Colonic mucosa (tissue), 4 donors: ENCODE results near the gene SLC35F1. TPM values are rescaled to one million over a fixed set of nuclear protein-coding genes. Genes with fewer than 3 reads are reported as not detected.

Experiments used
- DNase-seq: peaks from one replicate; pipeline ENCODE4 v3.0.0-alpha.2; 2020
- H3K27ac ChIP-seq: fragments of 200-600 bp; one replicate; pipeline ENCODE4 v1.8.0; 2021
- H3K27me3 ChIP-seq: fragments of 200-600 bp; one replicate; pipeline ENCODE4 v1.8.0; 2021
- H3K36me3 ChIP-seq: fragments of 200-600 bp; one replicate; pipeline ENCODE4 v1.8.0; 2021
- H3K4me1 ChIP-seq: fragments of 200-600 bp; one replicate; pipeline ENCODE4 v1.8.0; 2021; ENCODE audit warnings: mild to moderate bottlenecking
- H3K4me3 ChIP-seq: fragments of 200-600 bp; one replicate; pipeline ENCODE4 v1.8.0; 2021
- H3K9ac ChIP-seq, 2 donors: one replicate each; pipeline ENCODE4 v1.7.0; 2013; ENCODE audit warnings: control low read depth in 2 of 2, low read depth in 2 of 2, low read length in 2 of 2
- H3K9me3 ChIP-seq: fragments of 200-600 bp; one replicate; pipeline ENCODE4 v1.8.0; 2021
- CTCF ChIP-seq: fragments of 200-600 bp; IDR thresholded peaks from one replicate; pipeline ENCODE4 v1.8.0; 2022; ENCODE audit warnings: antibody characterized with exemption, mild to moderate bottlenecking
- intact Hi-C: fragments of 100-400 bp; cut with DNase I; formaldehyde crosslinking; loops from one replicate; pipeline ENCODE4 v1.14.1; 2022
- total RNA-seq, 2 donors: library from RNA; stranded (reverse); fragmentation: NEBNext Ultra II Directional in 1 of 2; extraction: Animal tissue kit (Norgen Biotek cat#: 25700) in 1 of 2; gene quantifications; one replicate each; pipeline ENCODE4 v1.2.1, GENCODE V29; 2021
- donor health status: healthy.
- donor health status: DM: no; HTN: no; CAD: no.
- donor health status: DM: no; HTN: no; CAD: no.

The SLC35F1 gene
- total RNA-seq, 2 donors from 2014 or later, result 0.25 to 1.1 TPM

- no peak for TF ChIP-seq CTCF
- intact Hi-C loops, result no loop called here
- no peak for DNase-seq
- Histone ChIP-seq H3K9me3 (no peaks in the 10 kb centered on the region), H3K4me3 (no peak overlapping the region), H3K27me3 (no peaks in the 10 kb centered on the region), H3K9ac (no peak overlapping the region), H3K27ac (no peak overlapping the region), H3K36me3 (no peaks in the 10 kb centered on the region), H3K4me1 (no peaks in the 10 kb centered on the region)
These were observed 31.4 kb downstream of the SLC35F1 start for GRCh38 chr6:117938311-117938995.

GRCh38 chr6:117947234-117947633 lies 40.2 kb downstream of the SLC35F1 start:
- Histone ChIP-seq H3K4me3 (no peak overlapping the region), H3K36me3 (no peaks in the 10 kb centered on the region), H3K27ac (no peak overlapping the region), H3K9me3 (no peaks in the 10 kb centered on the region), H3K9ac (no peak overlapping the region), H3K27me3 (no peaks in the 10 kb centered on the region), H3K4me1 (no peaks in the 10 kb centered on the region)
- no peak for TF ChIP-seq CTCF
- intact Hi-C loops, result no loop called here
- no peak for DNase-seq

- H3K27me3 ChIP-seq, result no peaks in the 10 kb centered on the region
- no peak overlapping the region for H3K4me3 ChIP-seq
- DNase-seq, result no peak
- H3K4me1 ChIP-seq, result no peaks in the 10 kb centered on the region
- no peak overlapping the region for H3K9ac ChIP-seq
- intact Hi-C loops, result no loop called here
- H3K9me3 ChIP-seq, result no peaks in the 10 kb centered on the region
- TF ChIP-seq CTCF, result no peak
- no peak overlapping the region for H3K27ac ChIP-seq
- H3K36me3 ChIP-seq, result no peaks in the 10 kb centered on the region
These were observed 44.7 kb downstream of the SLC35F1 start for GRCh38 chr6:117951783-117952182.

- TF ChIP-seq CTCF, result no peak
- Histone ChIP-seq H3K36me3 (no peaks in the 10 kb centered on the region), H3K27ac (no peak overlapping the region), H3K9me3 (no peaks in the 10 kb centered on the region), H3K9ac (no peak overlapping the region), H3K4me1 (no peaks in the 10 kb centered on the region), H3K4me3 (no peak overlapping the region), H3K27me3 (no peaks in the 10 kb centered on the region)
- intact Hi-C loops, result no loop called here
- no peak for DNase-seq
These were observed 48.7 kb downstream of the SLC35F1 start for GRCh38 chr6:117955684-117956256.

GRCh38 chr6:117956386-117956785 lies 49.3 kb downstream of the SLC35F1 start:
- H3K4me1 ChIP-seq, result no peaks in the 10 kb centered on the region
- no peak overlapping the region for H3K9ac ChIP-seq
- intact Hi-C loops, result no loop called here
- no peak overlapping the region for H3K27ac ChIP-seq
- no peak for DNase-seq
- H3K36me3 ChIP-seq, result no peaks in the 10 kb centered on the region
- H3K9me3 ChIP-seq, result no peaks in the 10 kb centered on the region
- no peaks in the 10 kb centered on the region for H3K27me3 ChIP-seq
- H3K4me3 ChIP-seq, result no peak overlapping the region
- TF ChIP-seq CTCF, result no peak
